ENCODE measurements around the gene CLCA2. TPM values are rescaled to one million over a fixed set of nuclear protein-coding genes. Genes with fewer than 3 reads are reported as not detected.

The CLCA2 gene
- polyA plus RNA-seq, 1 donor (not counting 4 experiments of a cell fraction or from before 2014, with no cell fraction given), result 407 TPM

GRCh38 chr1:86504895-86505563 is 81.1 kb downstream of the CLCA2 start:
- Histone ChIP-seq H3K27me3 (ENCODE audit: control insufficient read depth, extremely low read depth, insufficient read depth, low read length) (no peaks in the 10 kb centered on the region), H2AFZ (ENCODE audit: control insufficient read depth, low read length) (peak overlapping the region; percentile 3), H3K9me3 (ENCODE audit: control insufficient read depth, low read depth, low read length) (no peaks in the 10 kb centered on the region), H3K9ac (ENCODE audit: control insufficient read depth, extremely low read depth, insufficient read depth, low read length) (no peak overlapping the region), H3K27ac (ENCODE audit: control insufficient read depth, insufficient read depth, low read length) (no peak overlapping the region), H3K36me3 (ENCODE audit: control insufficient read depth in 2 of 2, extremely low read depth in 1 of 2, insufficient read depth in 2 of 2, low read length in 2 of 2) (no peaks in the 10 kb centered on the region), H3K4me2 (ENCODE audit: control insufficient read depth, extremely low read depth, insufficient read depth, low read depth, low read length) (peak overlapping the region; percentile 3), H3K9me1 (ENCODE audit: control insufficient read depth, extremely low read depth, insufficient read depth, low read length) (no peaks in the 10 kb centered on the region), H3K79me2 (ENCODE audit: control insufficient read depth, insufficient read depth, low read length) (no peaks in the 10 kb centered on the region), H3K4me1 (ENCODE audit: control insufficient read depth, extremely low read depth, insufficient read depth, low read length) (peaks cover 26% of the 10 kb centered on the region), H3K4me3 (ENCODE audit: control insufficient read depth in 2 of 3, extremely low read depth in 1 of 3, insufficient read depth in 2 of 3, low read depth in 1 of 3, low read length in 3 of 3) (no peak overlapping the region), H4K20me1 (ENCODE audit: control insufficient read depth, extremely low read depth, insufficient read depth, low read length) (no peaks in the 10 kb centered on the region)
- no peak for TF ChIP-seq EZH2 (IDR thresholded peaks at IDR 0.05; ENCODE audit: low read length)
- TF ChIP-seq CTCF (optimal IDR thresholded peaks at IDR 0.05 in 1 of 3, IDR thresholded peaks at IDR 0.05 in 1 of 3, conservative IDR thresholded peaks at IDR 0.05 in 1 of 3; ENCODE audit: extremely low read depth in 1 of 3, insufficient read depth in 2 of 3, low read length in 3 of 3), result no peak
- dilution Hi-C loops (cut with MboI; ENCODE audit: extremely low pct_ligation_motif_present, low sequenced_read_pairs), result loop anchor here (25.0 kb wide), 1 partner anchor 182 kb away; no protein-coding TSS in a partner anchor
- DNase-seq (ENCODE audit: low read depth, low spot score), result no peak
- no peak for FAIRE-seq

GRCh38 chr1:86505564-86505902 is 81.6 kb downstream of the CLCA2 start:
- H3K4me2 ChIP-seq (ENCODE audit: control insufficient read depth, extremely low read depth, insufficient read depth, low read depth, low read length), result no peak overlapping the region
- H3K36me3 ChIP-seq (ENCODE audit: control insufficient read depth in 2 of 2, extremely low read depth in 1 of 2, insufficient read depth in 2 of 2, low read length in 2 of 2), result no peaks in the 10 kb centered on the region
- TF ChIP-seq EZH2 (IDR thresholded peaks at IDR 0.05; ENCODE audit: low read length) (no peak), CTCF (optimal IDR thresholded peaks at IDR 0.05 in 1 of 3, IDR thresholded peaks at IDR 0.05 in 1 of 3, conservative IDR thresholded peaks at IDR 0.05 in 1 of 3; ENCODE audit: extremely low read depth in 1 of 3, insufficient read depth in 2 of 3, low read length in 3 of 3) (no peak)
- no peak overlapping the region for H3K9ac ChIP-seq (ENCODE audit: control insufficient read depth, extremely low read depth, insufficient read depth, low read length)
- no peaks in the 10 kb centered on the region for H3K27me3 ChIP-seq (ENCODE audit: control insufficient read depth, extremely low read depth, insufficient read depth, low read length)
- H3K9me3 ChIP-seq (ENCODE audit: control insufficient read depth, low read depth, low read length), result no peaks in the 10 kb centered on the region
- no peaks in the 10 kb centered on the region for H3K79me2 ChIP-seq (ENCODE audit: control insufficient read depth, insufficient read depth, low read length)
- peaks cover 26% of the 10 kb centered on the region for H3K4me1 ChIP-seq (ENCODE audit: control insufficient read depth, extremely low read depth, insufficient read depth, low read length)
- no peak for DNase-seq (ENCODE audit: low read depth, low spot score)
- H3K4me3 ChIP-seq (ENCODE audit: control insufficient read depth in 2 of 3, extremely low read depth in 1 of 3, insufficient read depth in 2 of 3, low read depth in 1 of 3, low read length in 3 of 3), result no peak overlapping the region
- H3K27ac ChIP-seq (ENCODE audit: control insufficient read depth, insufficient read depth, low read length), result no peak overlapping the region
- no peak for FAIRE-seq
- H3K9me1 ChIP-seq (ENCODE audit: control insufficient read depth, extremely low read depth, insufficient read depth, low read length), result no peaks in the 10 kb centered on the region
- dilution Hi-C loops (cut with MboI; ENCODE audit: extremely low pct_ligation_motif_present, low sequenced_read_pairs), result loop anchor here (25.0 kb wide), 1 partner anchor 182 kb away; no protein-coding TSS in a partner anchor
- H2AFZ ChIP-seq (ENCODE audit: control insufficient read depth, low read length), result no peak overlapping the region
- H4K20me1 ChIP-seq (ENCODE audit: control insufficient read depth, extremely low read depth, insufficient read depth, low read length), result no peaks in the 10 kb centered on the region

Other genes starting within 250 kb of the CLCA2 start
- 11.7 to 22.0 TPM (median 13.2 TPM) in 3 replicates for gene ODF2L, start 27.8 kb upstream of the CLCA2 start, polyA plus RNA-seq
- 0.04 to 0.05 TPM in 2 of 3 replicates, not detected in the other for gene CLCA1, start 44.8 kb downstream of the CLCA2 start, polyA plus RNA-seq
- gene CLCA4, start 122.9 kb downstream of the CLCA2 start, polyA plus RNA-seq, result 0.59 to 6.1 TPM (median 1.5 TPM) in 3 replicates

All from keratinocyte (primary cell).